GM12801 (cell line): ENCODE measurements around the gene KRT9.

Experiments used
- CTCF ChIP-seq: IDR thresholded peaks from one replicate; pipeline ENCODE4 v1.5.1; 2011; ENCODE audit warnings: control low read depth; ENCODE audit not compliant: insufficient read length; ENCODE audit errors: extremely low read depth

Gene KRT9

GRCh38 chr17:41586863-41587495, 15.1 kb upstream of the KRT9 start, which contains the start of gene KRT14:
TSS of gene KRT14 (minus strand) at chr17:41586895. CDS start at chr17:41586834, 61 bp downstream.
- TF ChIP-seq CTCF: no peak

- TF ChIP-seq CTCF: no peak
Observed at GRCh38 chr17:41585301-41586056, 13.6 kb upstream of the KRT9 start.

- no peak for TF ChIP-seq CTCF
Observed at GRCh38 chr17:41583137-41584127, 11.6 kb upstream of the KRT9 start.

GRCh38 chr17:41581366-41582060, 9.7 kb upstream of the KRT9 start:
- TF ChIP-seq CTCF: no peak

- TF ChIP-seq CTCF: no peak
Observed at GRCh38 chr17:41580687-41581365, 9.0 kb upstream of the KRT9 start.

- TF ChIP-seq CTCF: no peak
Observed at GRCh38 chr17:41580244-41580575, 8.4 kb upstream of the KRT9 start.
